A204.1 (cell line): Measurements from ENCODE around the gene GADD45GIP1.
"Not testable (repeated sequence)": the region's sequence is repeated elsewhere in the genome, so short reads cannot be mapped to it uniquely, and the experiment has no call there.

ENCODE experiments used
- FAIRE-seq: peaks from 2 replicates; lab custom pipeline; 2012; peaks lifted over from hg19 to GRCh38; lab: Jason Lieb, UNC

The GADD45GIP1 gene

DNA sequence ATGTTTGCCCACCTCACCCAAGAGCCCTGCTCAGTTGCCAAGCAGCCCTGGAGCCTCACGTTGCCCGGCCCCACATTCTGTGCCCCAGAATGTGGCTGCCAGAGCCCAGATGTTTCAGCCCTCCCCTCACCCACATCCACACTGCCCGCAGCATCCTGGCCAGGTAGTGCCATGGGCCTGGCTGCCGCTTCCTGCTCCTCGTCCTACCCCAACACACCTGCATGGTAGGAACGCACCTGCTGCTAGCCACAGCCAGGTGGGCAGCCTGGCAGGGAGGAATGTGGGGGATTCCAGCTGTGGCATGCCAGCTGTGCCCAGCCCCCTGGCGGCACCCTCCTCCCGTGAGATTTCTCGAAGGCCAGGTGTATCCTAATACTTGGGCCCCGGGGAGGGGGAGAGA is 30.8 kb upstream of the GADD45GIP1 start:
- FAIRE-seq, result no peak

GRCh38 chr19:12987190-12987589 is 30.2 kb upstream of the GADD45GIP1 start:
- no peak for FAIRE-seq

GRCh38 chr19:12986726-12987125 is 29.7 kb upstream of the GADD45GIP1 start:
- no peak for FAIRE-seq

GRCh38 chr19:12985049-12985776 is 28.2 kb upstream of the GADD45GIP1 start:
- FAIRE-seq, result no peak

DNA sequence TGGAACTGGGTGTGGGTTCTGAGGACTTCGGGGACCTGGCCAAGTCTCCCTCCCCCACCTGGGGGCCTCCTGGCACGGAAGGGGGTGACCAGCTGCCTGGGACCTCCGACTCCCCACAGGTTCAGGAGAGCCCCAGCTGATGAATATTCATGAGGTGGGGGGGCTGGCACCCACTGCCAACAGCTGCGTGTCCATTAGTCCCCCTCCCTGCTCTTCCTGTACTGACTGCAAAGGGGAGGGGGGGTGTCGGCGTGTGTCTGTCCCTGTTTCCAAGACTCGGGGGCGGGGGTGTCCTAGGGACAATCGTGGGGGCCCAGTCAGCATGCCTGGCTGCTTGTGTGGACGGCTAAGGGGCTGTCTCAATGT is 27.6 kb upstream of the GADD45GIP1 start:
- no peak for FAIRE-seq

- FAIRE-seq, result no peak
Measured at GRCh38 chr19:12984143-12984627, 27.2 kb upstream of the GADD45GIP1 start.

DNA sequence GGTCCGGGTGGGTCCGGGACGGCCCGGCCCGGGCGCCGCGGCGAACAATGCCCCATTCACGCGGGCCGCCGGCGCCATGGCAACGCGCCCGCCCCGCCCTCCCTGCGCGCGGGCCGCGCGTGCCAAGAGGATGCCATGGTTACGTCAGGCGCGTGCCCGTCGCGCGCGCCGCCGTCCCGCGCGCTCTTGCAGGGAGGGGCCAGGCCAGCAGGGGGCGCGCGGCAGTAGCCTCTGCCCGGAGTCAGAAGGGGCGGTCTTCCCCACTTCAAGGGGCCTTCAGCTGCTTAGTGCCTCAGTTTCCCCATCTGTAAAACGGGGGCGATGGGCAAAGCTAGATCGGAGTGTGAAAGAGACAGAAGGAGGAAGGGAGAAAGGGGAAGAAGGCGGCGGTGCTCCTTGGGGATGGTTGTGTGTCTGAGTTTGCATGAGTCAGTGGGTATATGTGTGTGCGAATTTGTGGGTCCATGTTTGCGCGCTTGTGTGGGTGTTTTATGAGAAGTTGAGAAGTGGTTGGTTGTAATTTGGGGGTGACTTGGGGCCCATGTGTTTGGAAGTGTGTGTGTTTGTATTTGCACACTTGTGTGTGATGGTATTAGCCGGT is 26.6 kb upstream of the GADD45GIP1 start:
- FAIRE-seq, result no peak

DNA sequence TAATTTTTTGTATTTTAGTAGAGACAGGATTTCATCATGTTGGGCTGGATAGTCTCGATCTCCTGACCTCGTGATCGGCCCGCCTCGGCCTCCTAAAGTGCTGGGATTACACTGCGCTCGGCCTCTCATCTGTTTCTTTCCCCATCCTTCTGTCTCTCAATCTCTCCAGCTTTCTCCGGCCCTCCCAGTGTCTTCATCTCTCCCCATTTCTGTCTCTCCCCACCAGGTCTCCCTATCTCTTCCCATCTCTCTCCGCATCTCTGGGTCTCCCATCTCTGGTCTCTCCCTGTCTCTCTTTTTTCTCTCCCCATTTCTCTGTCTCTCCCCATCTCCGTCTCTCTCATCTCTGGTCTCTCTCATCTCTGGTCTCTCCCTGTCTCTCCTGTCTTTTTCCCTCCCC is 26.1 kb upstream of the GADD45GIP1 start:
- no peak for FAIRE-seq

- FAIRE-seq, result no peak
Measured at GRCh38 chr19:12982648-12983047, 25.6 kb upstream of the GADD45GIP1 start.

DNA sequence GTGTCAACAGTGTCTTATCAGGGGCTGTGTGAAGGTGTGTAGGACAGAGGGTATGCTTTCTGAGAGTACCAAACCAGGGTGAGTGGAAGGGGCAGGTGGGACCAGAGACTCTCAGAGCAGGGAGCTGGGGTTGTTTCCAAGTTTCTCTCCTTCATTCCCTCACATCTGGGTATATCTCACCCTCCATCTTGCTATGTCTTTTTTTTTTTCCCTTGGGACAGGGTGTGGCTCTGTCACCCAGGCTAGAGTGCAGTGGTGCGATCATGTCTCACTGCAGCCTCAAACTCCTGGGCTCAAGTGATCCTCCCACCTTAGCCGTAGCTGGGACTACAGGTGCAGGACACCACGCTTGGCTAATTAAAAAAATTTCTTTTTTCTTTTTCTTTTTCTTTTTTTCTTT is 23.0 kb upstream of the GADD45GIP1 start:
- no peak for FAIRE-seq

GRCh38 chr19:12976109-12976508 is 19.1 kb upstream of the GADD45GIP1 start:
- FAIRE-seq, result not testable (repeated sequence)

DNA sequence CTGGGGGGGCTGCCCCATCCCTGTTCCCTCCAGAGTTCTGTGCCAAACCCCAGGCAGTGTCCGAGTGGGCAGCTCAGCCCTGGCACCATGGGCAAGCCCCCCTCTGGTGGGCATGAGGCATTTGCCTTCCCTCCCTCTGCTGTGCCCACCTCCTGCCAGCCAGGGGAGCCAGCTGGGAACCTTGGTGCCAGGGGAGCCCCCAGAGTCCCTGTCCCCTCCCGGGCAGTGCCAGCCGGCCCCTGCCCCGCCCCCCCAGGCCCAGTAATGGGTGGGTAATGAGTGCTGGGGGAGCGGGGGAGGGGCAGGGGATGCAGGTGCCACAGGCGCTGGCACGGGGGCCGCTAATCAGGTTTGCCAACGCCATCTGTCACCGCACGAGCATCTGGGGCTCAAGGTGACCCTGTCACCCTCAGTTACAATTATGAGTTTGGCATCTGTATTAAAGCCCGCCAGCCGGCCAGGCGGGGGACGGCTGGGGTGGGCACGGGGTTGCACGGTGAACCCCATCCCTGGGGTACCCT is 18.3 kb upstream of the GADD45GIP1 start:
- no peak for FAIRE-seq

DNA sequence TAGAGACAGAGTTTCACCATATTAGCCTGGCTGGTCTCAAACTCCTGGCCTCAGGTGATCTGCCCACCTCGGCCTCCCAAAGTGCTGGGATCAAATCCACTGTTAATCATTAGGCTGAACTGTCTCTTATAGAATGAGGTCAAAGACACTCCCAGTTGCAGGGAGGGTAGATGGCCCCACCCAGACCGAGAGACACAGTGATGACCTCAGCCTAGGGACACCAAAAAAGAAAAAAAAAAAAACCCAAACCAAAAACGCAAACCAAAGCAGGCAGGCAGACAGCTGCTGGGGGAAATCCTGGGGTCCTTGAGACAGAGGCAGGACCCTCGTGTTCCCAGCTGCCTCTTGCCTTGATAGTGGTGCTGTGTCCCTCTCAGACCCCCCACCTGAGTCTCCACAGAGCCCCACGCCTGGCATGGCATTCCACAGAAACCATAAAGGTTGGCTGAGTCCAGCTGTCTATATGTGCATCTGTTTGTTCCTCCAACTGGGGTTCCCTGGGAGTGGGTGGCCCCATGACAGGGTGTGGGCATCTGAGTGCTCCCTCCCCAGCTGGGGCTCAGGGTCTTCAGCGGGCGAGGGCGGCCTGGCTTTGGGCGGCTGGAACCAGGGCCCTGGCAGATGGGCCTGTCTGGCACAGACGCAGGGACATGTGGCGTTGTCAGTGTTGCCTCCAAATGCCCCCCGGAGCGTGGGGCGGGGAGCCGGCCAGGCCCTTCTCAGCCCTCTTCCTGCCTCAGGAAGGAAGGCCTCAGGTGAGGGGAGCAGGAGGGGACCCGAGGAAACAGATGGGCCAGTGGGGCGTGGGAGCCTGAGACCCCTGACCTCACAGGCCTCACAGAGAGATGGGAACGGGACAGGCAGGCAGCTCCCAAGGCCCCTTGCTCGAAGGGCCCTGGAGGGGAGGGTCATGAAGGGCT is 17.5 kb upstream of the GADD45GIP1 start:
- no peak for FAIRE-seq

DNA sequence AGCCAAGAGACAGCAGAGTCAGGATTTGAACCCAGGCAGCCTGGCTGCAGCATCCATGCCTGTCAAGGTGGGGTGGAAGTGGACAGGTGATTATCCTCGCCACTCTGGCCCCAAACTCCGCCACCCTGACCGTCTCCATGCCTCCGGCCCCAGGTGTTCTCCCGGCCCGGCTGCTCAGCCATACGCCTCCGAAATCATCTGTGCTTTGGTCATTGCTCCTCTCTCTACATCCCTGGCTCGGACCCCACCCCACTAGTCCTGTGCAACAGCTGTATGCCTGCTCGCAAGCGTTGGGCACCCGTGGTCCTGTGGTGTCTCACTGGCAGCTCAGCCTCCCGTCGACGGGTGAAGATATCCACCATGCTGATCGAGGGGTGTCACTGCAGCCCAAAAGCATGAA is 16.2 kb upstream of the GADD45GIP1 start:
- FAIRE-seq, result no peak

DNA sequence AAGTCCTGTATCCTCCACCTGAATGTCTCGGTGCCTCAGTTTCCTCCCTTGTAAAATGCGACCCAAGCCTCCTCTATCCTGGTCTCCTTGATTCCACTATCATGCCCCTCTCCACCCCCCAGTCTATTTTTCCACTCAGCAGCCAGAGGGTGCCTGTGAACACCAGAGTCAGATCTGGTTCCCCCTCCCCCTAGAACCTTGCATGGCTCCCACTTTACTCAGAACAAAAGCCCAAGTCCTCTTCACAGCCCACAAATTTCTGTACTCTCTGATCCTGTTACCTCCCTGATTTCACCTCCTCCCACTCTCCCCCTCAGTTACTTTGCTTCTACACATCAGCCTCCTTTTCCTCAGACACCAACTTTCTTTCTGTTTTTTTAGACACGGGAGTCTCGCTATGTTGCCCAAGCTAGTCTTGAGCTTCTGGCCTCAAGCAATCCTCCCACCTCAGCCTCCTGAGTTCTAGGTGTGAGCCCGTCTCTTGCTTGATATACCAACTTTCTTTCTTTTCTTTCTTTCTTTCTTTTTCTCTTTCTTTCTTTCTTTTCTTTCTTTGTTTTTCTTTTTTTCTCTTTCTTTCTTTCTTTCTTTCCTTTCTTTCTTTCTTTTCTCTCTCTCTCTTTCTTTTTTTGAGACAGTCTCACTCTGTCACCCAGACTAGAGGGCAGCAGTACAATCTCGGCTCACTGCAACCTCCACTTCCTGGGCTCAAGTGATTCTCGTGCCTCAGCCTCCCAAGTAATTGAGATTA is 13.2 kb upstream of the GADD45GIP1 start:
- FAIRE-seq, result no peak

DNA sequence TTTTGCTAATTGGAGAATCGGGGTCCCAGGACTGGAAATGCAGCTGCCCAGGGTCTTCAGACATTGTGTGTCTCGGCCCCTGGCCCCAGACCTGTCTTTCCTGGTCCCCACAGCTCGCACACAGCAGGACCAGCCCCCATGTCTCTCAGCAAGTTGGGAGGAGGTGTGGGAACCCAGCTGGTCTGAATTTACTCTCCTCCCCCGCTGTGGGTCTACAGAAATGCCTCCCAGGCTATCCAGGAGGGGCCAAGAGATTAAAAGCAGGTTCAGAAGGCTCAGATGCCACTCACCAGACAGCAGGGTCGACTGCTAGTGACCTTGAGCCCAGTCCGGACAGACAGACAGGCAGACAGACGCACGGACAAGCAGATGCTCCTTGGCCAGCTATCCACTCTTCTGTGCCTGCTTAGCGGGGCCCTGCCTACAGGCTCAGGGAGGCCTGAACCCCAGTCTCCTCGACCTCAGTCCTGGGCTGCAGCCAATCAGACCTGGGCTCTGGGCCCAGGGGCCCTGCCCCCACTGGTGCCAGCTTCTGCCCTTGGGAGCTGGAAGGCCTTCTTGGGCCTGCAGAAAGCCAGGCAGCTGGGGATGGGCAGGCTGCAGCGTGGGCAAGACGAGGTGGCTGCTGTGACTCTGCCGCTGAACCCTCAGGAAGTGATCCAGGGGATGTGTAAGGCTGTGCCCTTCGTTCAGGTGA is 12.4 kb upstream of the GADD45GIP1 start, which contains the start of gene DAND5:
Gene DAND5 (plus strand): TSS at position 285 of the 697 bp plus-strand sequence. CDS start 85 bp downstream, at position 370.
- FAIRE-seq, result no peak

- no peak for FAIRE-seq
Measured at GRCh38 chr19:12967907-12968306, 10.9 kb upstream of the GADD45GIP1 start.

GRCh38 chr19:12965812-12966135 is 8.8 kb upstream of the GADD45GIP1 start:
- no peak for FAIRE-seq

DNA sequence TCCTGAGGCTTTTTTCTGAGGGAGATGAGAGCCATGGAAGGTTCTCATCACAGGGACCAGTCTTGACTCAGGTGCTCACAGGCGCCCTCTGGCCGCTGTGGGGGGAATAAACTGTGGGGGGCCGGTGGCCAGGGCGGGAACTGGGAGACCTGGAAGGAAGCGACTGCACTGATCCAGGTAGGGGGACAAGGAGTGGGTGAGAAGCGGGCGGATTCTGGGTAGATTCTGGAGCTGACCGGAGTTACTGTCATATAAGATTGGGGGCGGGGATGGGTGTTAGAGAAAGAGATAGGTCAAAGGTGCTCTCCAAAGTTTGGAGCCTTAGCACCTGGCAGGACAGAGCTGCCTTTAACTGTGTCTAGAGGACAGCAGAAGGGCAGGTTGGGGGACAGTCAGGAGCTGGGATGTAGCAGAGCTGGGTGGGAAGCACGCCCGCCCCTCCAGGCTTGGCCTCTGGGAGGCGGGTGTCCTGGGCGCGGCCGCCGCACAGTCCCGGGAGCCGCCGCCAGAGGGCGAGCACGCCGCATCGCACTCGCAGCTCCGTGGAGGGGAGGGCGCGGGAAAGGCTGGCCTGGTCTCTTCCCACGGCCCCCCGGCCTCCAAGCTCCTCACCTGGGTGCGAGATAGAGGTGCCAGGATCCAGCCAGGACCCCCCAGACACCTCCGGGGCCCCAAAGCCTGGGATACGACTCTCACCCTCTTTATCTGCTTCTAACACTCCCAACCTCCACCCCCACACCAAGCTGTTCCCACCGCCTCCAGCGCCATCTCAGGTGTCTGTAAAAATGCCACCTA is 8.2 kb upstream of the GADD45GIP1 start:
- no peak for FAIRE-seq

DNA sequence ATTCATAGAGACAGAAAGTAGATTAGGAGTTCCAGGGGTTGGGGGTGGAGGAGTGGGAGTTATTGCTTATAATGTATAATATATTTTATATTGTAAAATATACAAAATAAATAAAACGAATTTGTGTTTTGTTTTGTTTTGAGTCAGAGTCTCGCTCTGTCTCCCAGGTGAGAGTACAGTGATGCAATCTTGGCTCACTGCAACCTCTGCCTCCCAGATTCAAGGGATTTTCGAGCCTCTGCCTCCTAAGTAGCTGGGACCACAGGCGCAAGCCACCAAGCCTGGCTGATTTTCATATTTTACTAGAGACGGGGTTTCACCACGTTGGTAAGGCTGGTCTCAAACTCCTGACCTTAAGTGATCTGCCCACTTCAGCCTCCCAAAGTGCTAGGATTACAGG is 2.5 kb upstream of the GADD45GIP1 start:
- FAIRE-seq, result no peak
